Measurements from ENCODE around the gene CCDC184. TPM values are rescaled to one million over a fixed set of nuclear protein-coding genes. Genes with fewer than 3 reads are reported as not detected.
A peak's percentile ranks its signal among the peaks of the same experiment; 100 is the strongest.

Gene CCDC184
- total RNA-seq, 2 donors from 2014 or later, result 0.67 to 0.69 TPM

GRCh38 chr12:48187916-48188695 is 4.7 kb downstream of the CCDC184 start:
- H3K36me3 Mint-ChIP-seq (ENCODE audit: low read depth), result no peaks in the 10 kb centered on the region
- H3K4me1 Mint-ChIP-seq, result no peaks in the 10 kb centered on the region
- no peaks in the 10 kb centered on the region for H3K9me3 Mint-ChIP-seq
- ATAC-seq (replicated peaks), result no peak
- H3K4me3 Mint-ChIP-seq, result no peak overlapping the region
- H3K27me3 Mint-ChIP-seq, result peaks cover 17% of the 10 kb centered on the region
- no peak overlapping the region for H3K27ac Mint-ChIP-seq

DNA sequence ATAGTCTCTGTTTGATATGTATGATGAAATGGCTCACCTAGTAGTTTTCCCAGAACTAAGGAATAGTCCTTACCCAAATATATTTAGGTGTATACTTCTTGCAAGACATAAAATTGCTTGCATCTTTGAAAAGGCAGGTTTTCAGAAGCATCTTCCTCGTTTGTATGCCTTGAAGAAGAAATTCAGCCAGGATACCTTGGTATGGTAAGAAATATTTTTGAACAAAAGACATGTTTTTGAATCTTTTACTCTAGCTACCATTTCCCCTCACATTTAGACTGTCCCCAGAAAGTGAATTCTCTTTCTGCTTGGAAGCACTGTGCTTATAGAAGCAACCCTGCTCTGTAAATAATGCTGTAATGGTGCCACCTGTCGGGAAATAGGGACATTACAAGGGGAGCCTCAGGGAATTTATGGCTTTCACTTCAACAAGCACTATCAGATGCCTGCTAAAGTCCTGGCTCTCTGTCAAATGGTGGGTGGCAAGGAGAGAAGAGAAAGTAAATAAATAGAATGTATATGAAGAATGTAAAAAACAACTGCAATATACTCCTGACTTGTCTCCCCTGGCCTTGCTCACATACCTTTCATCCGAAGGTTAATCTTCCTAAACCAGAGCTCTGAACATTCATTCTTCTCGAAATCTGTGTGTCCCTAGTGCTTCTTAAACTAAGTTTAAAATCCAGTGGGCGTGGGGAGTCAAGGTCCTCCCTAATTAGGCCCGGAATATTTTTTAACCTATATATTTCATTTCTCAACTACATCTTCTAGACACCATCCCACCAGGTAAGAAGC is 6.1 kb downstream of the CCDC184 start:
- no peaks in the 10 kb centered on the region for H3K9me3 Mint-ChIP-seq
- no peak overlapping the region for H3K27ac Mint-ChIP-seq
- no peak overlapping the region for H3K4me3 Mint-ChIP-seq
- peaks cover 16% of the 10 kb centered on the region for H3K27me3 Mint-ChIP-seq
- ATAC-seq (replicated peaks), result peak; percentile 78
- no peaks in the 10 kb centered on the region for H3K4me1 Mint-ChIP-seq
- no peaks in the 10 kb centered on the region for H3K36me3 Mint-ChIP-seq (ENCODE audit: low read depth)

- no peak overlapping the region for H3K27ac Mint-ChIP-seq
- peaks cover 8% of the 10 kb centered on the region for H3K27me3 Mint-ChIP-seq
- no peaks in the 10 kb centered on the region for H3K9me3 Mint-ChIP-seq
- H3K4me1 Mint-ChIP-seq, result no peaks in the 10 kb centered on the region
- no peak for ATAC-seq (replicated peaks)
- no peak overlapping the region for H3K4me3 Mint-ChIP-seq
- H3K36me3 Mint-ChIP-seq (ENCODE audit: low read depth), result no peaks in the 10 kb centered on the region
These were observed 7.7 kb downstream of the CCDC184 start for GRCh38 chr12:48191096-48191495.

GRCh38 chr12:48192861-48193260 is 9.4 kb downstream of the CCDC184 start:
- ATAC-seq (replicated peaks), result no peak
- H3K9me3 Mint-ChIP-seq, result no peaks in the 10 kb centered on the region
- no peaks in the 10 kb centered on the region for H3K36me3 Mint-ChIP-seq (ENCODE audit: low read depth)
- no peaks in the 10 kb centered on the region for H3K4me1 Mint-ChIP-seq
- peaks cover 8% of the 10 kb centered on the region for H3K27me3 Mint-ChIP-seq
- no peak overlapping the region for H3K4me3 Mint-ChIP-seq
- no peak overlapping the region for H3K27ac Mint-ChIP-seq

DNA sequence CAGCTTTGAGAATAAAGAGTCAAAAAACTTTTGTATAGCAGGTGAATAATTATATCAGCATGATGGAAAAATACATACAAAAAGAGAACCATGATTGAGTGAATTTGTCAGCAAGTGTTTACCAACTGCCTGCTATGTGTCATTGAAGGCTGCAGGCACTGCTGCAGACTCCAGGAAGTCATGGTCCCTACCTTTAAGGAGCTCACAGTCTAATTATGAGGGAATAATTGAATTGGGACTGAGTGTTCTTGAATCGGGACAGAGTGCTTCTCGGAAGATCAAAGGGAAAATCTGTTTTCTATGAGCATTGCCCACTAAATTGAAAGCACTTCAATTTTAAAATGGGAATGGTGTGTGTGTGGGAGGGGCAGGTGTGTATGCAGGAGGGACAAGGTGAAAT is 10.2 kb downstream of the CCDC184 start:
- ATAC-seq (replicated peaks), result no peak
- no peaks in the 10 kb centered on the region for H3K9me3 Mint-ChIP-seq
- H3K4me1 Mint-ChIP-seq, result no peaks in the 10 kb centered on the region
- H3K27me3 Mint-ChIP-seq, result peaks cover 8% of the 10 kb centered on the region
- no peak overlapping the region for H3K27ac Mint-ChIP-seq
- H3K4me3 Mint-ChIP-seq, result no peak overlapping the region
- no peaks in the 10 kb centered on the region for H3K36me3 Mint-ChIP-seq (ENCODE audit: low read depth)

DNA sequence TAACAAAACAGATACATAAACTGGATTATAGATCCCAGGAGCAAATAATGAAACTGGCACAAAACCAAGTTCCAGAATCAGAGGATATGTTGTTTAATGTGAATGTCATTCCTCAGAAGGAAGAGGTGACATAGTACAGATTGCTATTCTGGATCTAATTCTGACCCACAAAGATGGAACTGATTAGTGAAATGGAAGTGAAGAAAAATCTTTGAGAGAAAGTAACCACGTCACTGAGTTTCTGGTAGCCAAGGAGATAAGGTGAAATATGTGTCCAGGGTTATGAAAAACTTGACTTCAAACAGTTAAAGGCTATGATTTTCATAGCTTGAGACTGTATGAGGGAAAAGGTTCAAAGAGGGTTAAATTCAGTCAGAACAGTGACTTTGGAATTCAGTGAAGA is 11.4 kb downstream of the CCDC184 start:
- no peaks in the 10 kb centered on the region for H3K9me3 Mint-ChIP-seq
- H3K4me1 Mint-ChIP-seq, result peaks cover 5% of the 10 kb centered on the region
- no peak overlapping the region for H3K27ac Mint-ChIP-seq
- H3K27me3 Mint-ChIP-seq, result peaks cover 8% of the 10 kb centered on the region
- no peaks in the 10 kb centered on the region for H3K36me3 Mint-ChIP-seq (ENCODE audit: low read depth)
- ATAC-seq (replicated peaks), result no peak
- H3K4me3 Mint-ChIP-seq, result no peak overlapping the region

- peak overlapping the region; percentile 98 for H3K27ac Mint-ChIP-seq
- ATAC-seq (replicated peaks), result peak; percentile 30
- peak overlapping the region; percentile 81 for H3K4me3 Mint-ChIP-seq
- no peaks in the 10 kb centered on the region for H3K27me3 Mint-ChIP-seq
- H3K9me3 Mint-ChIP-seq, result peaks cover 10% of the 10 kb centered on the region
- peaks cover 21% of the 10 kb centered on the region for H3K4me1 Mint-ChIP-seq
- H3K36me3 Mint-ChIP-seq (ENCODE audit: low read depth), result no peaks in the 10 kb centered on the region
These were observed 14.1 kb downstream of the CCDC184 start for GRCh38 chr12:48197549-48197970.

GRCh38 chr12:48197971-48198671 is 14.7 kb downstream of the CCDC184 start:
- no peaks in the 10 kb centered on the region for H3K36me3 Mint-ChIP-seq (ENCODE audit: low read depth)
- peak; percentile 99 for ATAC-seq (replicated peaks)
- H3K27me3 Mint-ChIP-seq, result no peaks in the 10 kb centered on the region
- peak overlapping the region; percentile 98 for H3K27ac Mint-ChIP-seq
- peak overlapping the region; percentile 81 for H3K4me3 Mint-ChIP-seq
- peaks cover 13% of the 10 kb centered on the region for H3K9me3 Mint-ChIP-seq
- H3K4me1 Mint-ChIP-seq, result peaks cover 21% of the 10 kb centered on the region

DNA sequence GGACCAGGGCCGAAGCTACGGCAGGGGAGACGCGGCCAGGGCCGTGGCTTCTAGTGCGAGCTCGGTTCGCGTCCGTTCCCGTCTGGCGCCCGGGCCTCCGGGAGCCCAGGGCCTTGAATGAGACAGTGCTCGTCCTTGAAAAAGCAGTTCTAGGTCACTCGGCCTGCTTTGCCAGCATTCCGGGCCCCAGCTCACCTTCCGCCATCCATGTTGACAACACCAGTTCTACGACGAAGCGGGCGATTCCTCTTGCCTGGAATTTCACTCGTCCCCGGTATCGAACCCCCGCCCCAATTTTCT is 15.2 kb downstream of the CCDC184 start:
- H3K27me3 Mint-ChIP-seq, result no peaks in the 10 kb centered on the region
- peak; percentile 28 for ATAC-seq (replicated peaks)
- peak overlapping the region; percentile 81 for H3K4me3 Mint-ChIP-seq
- H3K4me1 Mint-ChIP-seq, result peaks cover 21% of the 10 kb centered on the region
- H3K36me3 Mint-ChIP-seq (ENCODE audit: low read depth), result no peaks in the 10 kb centered on the region
- peaks cover 13% of the 10 kb centered on the region for H3K9me3 Mint-ChIP-seq
- peak overlapping the region; percentile 98 for H3K27ac Mint-ChIP-seq

DNA sequence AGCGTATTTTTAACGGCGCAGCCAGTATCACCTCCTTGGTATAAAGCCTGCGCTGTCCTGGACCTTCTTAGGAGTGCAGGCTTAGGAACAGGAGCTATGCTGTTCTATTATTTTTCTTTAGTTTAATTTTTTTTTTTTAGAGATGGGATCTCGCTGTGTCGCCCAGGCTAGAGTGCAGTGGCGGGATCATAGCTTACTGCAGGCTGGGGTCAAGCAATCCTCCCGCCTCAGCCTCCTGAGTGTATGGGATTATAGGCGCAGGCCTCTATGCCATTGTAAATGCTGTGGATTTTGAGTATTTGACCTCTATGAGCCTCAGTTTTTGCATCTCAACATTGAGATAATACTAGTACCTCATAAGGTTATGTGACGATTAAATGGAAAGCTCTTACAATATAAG is 15.5 kb downstream of the CCDC184 start:
- Mint-ChIP-seq H3K27me3 (no peaks in the 10 kb centered on the region), H3K4me1 (peaks cover 21% of the 10 kb centered on the region)

DNA sequence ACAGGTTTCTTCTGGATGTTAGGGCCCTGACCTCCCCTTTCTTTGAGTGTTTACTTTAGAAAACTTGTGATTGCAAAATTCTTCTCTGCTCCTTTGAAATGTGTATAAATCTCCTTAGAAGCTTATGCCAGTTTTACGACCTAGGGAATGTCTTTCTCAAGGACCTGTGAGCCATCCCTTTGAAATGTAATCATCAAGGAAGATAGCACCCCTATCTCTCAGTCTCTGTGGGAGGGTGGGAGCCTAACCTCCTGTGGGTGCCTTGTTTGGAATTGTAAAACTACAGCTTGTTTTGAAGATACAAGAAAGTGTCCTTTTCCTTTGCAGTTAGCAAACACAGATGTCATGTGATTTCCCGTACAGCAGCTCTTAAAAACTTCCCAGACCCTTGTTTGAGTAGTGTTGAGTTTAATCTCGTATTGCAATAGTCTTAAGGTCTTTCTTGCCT is 16.4 kb downstream of the CCDC184 start:
- no peak for ATAC-seq (replicated peaks)
- Mint-ChIP-seq H3K4me3 (peak overlapping the region; percentile 81), H3K9me3 (peaks cover 18% of the 10 kb centered on the region), H3K27me3 (no peaks in the 10 kb centered on the region), H3K27ac (peak overlapping the region; percentile 98), H3K36me3 (ENCODE audit: low read depth) (peaks cover 4% of the 10 kb centered on the region), H3K4me1 (peaks cover 26% of the 10 kb centered on the region)

More for the DNA sequence above, 15.5 kb downstream of the CCDC184 start:
- Mint-ChIP-seq H3K9me3 (peaks cover 13% of the 10 kb centered on the region), H3K36me3 (ENCODE audit: low read depth) (no peaks in the 10 kb centered on the region), H3K27ac (peak overlapping the region; percentile 98), H3K4me3 (peak overlapping the region; percentile 81)
- ATAC-seq (replicated peaks), result no peak

DNA sequence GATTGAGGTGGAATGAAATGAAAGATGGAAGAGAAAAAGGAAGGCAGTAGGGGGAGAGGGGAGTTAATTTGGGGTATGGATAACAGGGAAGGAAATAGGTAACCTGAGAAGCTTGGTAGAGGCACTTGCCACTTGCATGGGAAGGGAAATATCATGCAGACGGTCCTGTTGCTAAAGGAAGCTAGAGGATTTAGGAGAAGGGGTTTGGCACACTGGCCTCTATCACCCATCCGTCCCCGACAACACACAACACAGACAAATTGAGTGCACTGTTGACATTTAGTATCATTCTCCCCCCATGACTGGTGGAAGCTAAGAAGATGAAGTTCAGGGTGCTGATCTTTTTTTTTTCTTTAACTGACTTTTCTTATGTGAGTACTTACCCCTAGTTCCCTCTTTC is 17.6 kb downstream of the CCDC184 start:
- ATAC-seq (replicated peaks), result no peak
- H3K4me1 Mint-ChIP-seq, result peaks cover 26% of the 10 kb centered on the region
- peak overlapping the region; percentile 98 for H3K27ac Mint-ChIP-seq
- peak overlapping the region; percentile 81 for H3K4me3 Mint-ChIP-seq
- H3K36me3 Mint-ChIP-seq (ENCODE audit: low read depth), result peaks cover 5% of the 10 kb centered on the region
- peaks cover 18% of the 10 kb centered on the region for H3K9me3 Mint-ChIP-seq
- no peaks in the 10 kb centered on the region for H3K27me3 Mint-ChIP-seq

DNA sequence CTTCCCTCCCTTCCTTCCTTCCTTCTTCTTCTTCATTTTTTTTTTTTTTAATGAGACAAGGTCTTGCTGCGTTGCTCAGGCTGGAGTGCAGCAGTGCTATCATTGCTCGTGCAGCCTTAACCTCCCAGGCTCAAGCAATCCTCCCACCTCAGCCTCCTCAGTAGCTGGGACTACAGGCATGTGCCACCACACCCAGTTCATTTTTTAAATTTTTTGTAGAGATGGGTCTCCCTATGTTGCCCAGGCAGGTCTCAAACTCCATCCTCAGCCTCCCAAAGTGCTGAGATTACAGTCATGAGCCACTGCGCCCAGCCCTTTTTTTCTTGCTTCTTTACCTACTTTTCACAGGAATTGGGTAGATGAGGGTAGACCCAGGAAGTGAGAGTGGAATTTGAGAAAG is 18.1 kb downstream of the CCDC184 start:
- Mint-ChIP-seq H3K27me3 (no peaks in the 10 kb centered on the region), H3K27ac (no peak overlapping the region), H3K36me3 (ENCODE audit: low read depth) (peaks cover 5% of the 10 kb centered on the region), H3K9me3 (peaks cover 20% of the 10 kb centered on the region), H3K4me3 (no peak overlapping the region), H3K4me1 (peaks cover 26% of the 10 kb centered on the region)
- no peak for ATAC-seq (replicated peaks)

DNA sequence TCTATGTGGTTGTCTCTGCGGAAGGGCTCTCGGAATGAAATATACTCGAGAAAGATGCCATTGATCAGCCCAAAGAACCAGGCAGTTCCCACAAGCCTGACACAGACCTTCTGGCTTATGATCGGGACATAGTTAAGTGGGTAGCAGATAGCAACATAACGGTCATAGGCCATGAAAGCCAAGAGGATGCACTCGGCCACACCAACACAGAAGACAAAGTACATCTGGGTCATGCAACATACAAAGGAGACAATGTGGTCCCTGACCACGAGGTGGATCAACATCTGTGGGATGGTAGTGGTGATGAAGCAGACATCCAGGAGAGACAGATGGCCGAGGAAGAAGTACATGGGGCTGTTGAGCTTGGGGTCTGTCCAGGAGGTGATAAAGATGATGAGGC is 19.3 kb downstream of the CCDC184 start:
- H3K9me3 Mint-ChIP-seq, result peaks cover 26% of the 10 kb centered on the region
- H3K4me1 Mint-ChIP-seq, result peaks cover 26% of the 10 kb centered on the region
- no peaks in the 10 kb centered on the region for H3K27me3 Mint-ChIP-seq
- peaks cover 5% of the 10 kb centered on the region for H3K36me3 Mint-ChIP-seq (ENCODE audit: low read depth)
- H3K4me3 Mint-ChIP-seq, result no peak overlapping the region
- H3K27ac Mint-ChIP-seq, result no peak overlapping the region
- ATAC-seq (replicated peaks), result no peak

Measured in activated T-helper 17 cell treated with anti-CD3 and anti-CD28 coated beads, Interleukin-2, amount 50 U/mL, for 72 hours (primary cell).